Kidney (tissue), 14 donors: ENCODE data around the gene COL25A1. TPM values are rescaled to one million over a fixed set of nuclear protein-coding genes. Genes with fewer than 3 reads are reported as not detected.
"Not testable (repeated sequence)": the region's sequence is repeated elsewhere in the genome, so short reads cannot be mapped to it uniquely, and the experiment has no call there.

Experiments used
- DNase-seq, 5 donors: peaks; one replicate each; pipeline ENCODE4 v3.0.0-alpha.2; 2013 to 2020
- FAIRE-seq: peaks from 2 replicates; lab custom pipeline; 2012; peaks lifted over from hg19 to GRCh38; lab: Jason Lieb, UNC
- H3K27ac ChIP-seq, 2 donors: one replicate each; pipeline ENCODE4 v1.7.0; 2013; ENCODE audit warnings: low read depth in 2 of 2, low read length in 2 of 2, inconsistent platforms in 1 of 2
- H3K27me3 ChIP-seq: one replicate; pipeline ENCODE4 v1.7.1; 2013; ENCODE audit warnings: low read length, inconsistent platforms; ENCODE audit not compliant: control insufficient read depth, insufficient read depth
- H3K36me3 ChIP-seq, 3 donors: one replicate each; pipeline versions ENCODE4 v1.7.0 to v1.7.1; 2013; ENCODE audit warnings: low read length in 3 of 3, control low read depth in 1 of 3, inconsistent platforms in 1 of 3; ENCODE audit not compliant: insufficient read depth in 3 of 3, control insufficient read depth in 2 of 3
- H3K4me1 ChIP-seq, 3 donors: one replicate each; pipeline versions ENCODE4 v1.7.0 to v1.7.1; 2013; ENCODE audit warnings: low read length in 3 of 3, inconsistent platforms in 1 of 3, low read depth in 1 of 3; ENCODE audit not compliant: control insufficient read depth in 2 of 3, insufficient read depth in 2 of 3
- H3K4me3 ChIP-seq, 3 donors: one replicate each; pipeline versions ENCODE4 v1.7.0 to v1.8.1; 2013; ENCODE audit warnings: low read length in 3 of 3, control low read depth in 1 of 3, inconsistent platforms in 1 of 3
- H3K9ac ChIP-seq, 3 donors: one replicate each; pipeline versions ENCODE4 v1.7.0 to v1.7.1; 2013; ENCODE audit warnings: low read length in 3 of 3, control low read depth in 1 of 3, inconsistent platforms in 1 of 3
- H3K9me3 ChIP-seq, 3 donors: one replicate each; pipeline versions ENCODE4 v1.7.0 to v1.7.1; 2013; ENCODE audit warnings: low read length in 3 of 3, control low read depth in 1 of 3, inconsistent platforms in 1 of 3; ENCODE audit not compliant: control insufficient read depth in 2 of 3, insufficient read depth in 1 of 3
- CTCF ChIP-seq: IDR thresholded peaks from 3 replicates; pipeline ENCODE4 v1.5.1; 2012; ENCODE audit warnings: mild to moderate bottlenecking, moderate library complexity, borderline replicate concordance; ENCODE audit not compliant: insufficient read depth; ENCODE audit errors: extremely low read depth
- intact Hi-C: fragments of 100-400 bp; cut with DNase I; formaldehyde crosslinking; loops from one replicate; pipeline ENCODE4 v1.11.1; 2022
- polyA plus RNA-seq: library from polyadenylated mRNA; stranded (reverse); fragments of 350-450 nt; fragmentation: Illumina TruSeq; extraction: RNeasy Lipid Tissue Mini Kit (QIAGEN cat#74804); gene quantifications from one replicate; pipeline ENCODE4 v1.2.3, GENCODE V29; 2014; ENCODE audit warnings: low read depth, low replicate concordance; ENCODE audit not compliant: insufficient read depth
- total RNA-seq: library from RNA; stranded (reverse); fragmentation: NEBNext Ultra II Directional; extraction: Animal tissue kit (Norgen Biotek cat#: 25700); gene quantifications from one replicate; pipeline ENCODE4 v1.2.1, GENCODE V29; 2021
- donor health status: control.
- donor health status: control.
- donor health status: control.
- donor health status: control.
- donor health status: control.
- donor health status: DM: yes; HTN: yes; CAD: no.
- donor health status: Normal renal cell carcinoma (clear cell type).

COL25A1 gene
- total and polyA plus RNA-seq, 2 donors from 2014 or later: 0.52 to 2.3 TPM

GRCh38 chr4:108874806-108875205, 427.7 kb downstream of the COL25A1 start:
- no peak for DNase-seq
- intact Hi-C loops: no loop called here
- no peak for FAIRE-seq
- no peak overlapping the region for H3K4me3 ChIP-seq
- H3K9ac ChIP-seq: no peak overlapping the region
- H3K36me3 ChIP-seq: no peaks in the 10 kb centered on the region
- H3K27ac ChIP-seq: no peak overlapping the region
- H3K9me3 ChIP-seq: no peaks in the 10 kb centered on the region
- no peaks in the 10 kb centered on the region for H3K27me3 ChIP-seq
- no peak for TF ChIP-seq CTCF
- H3K4me1 ChIP-seq: no peaks in the 10 kb centered on the region

GRCh38 chr4:108869970-108870369, 432.5 kb downstream of the COL25A1 start:
- intact Hi-C loops, H3K4me3 ChIP-seq, DNase-seq, H3K27me3 ChIP-seq, H3K36me3 ChIP-seq, H3K4me1 ChIP-seq, FAIRE-seq, H3K9me3 ChIP-seq, H3K27ac ChIP-seq, H3K9ac ChIP-seq: not testable (repeated sequence)

GRCh38 chr4:108868606-108869227, 433.7 kb downstream of the COL25A1 start:
- no peaks in the 10 kb centered on the region for H3K36me3 ChIP-seq
- H3K4me3 ChIP-seq: no peak overlapping the region
- no peak overlapping the region for H3K9ac ChIP-seq
- no peaks in the 10 kb centered on the region for H3K4me1 ChIP-seq
- FAIRE-seq (no peak), DNase-seq (no peak)
- TF ChIP-seq CTCF: no peak
- intact Hi-C loops: no loop called here
- no peak overlapping the region for H3K27ac ChIP-seq
- H3K9me3 ChIP-seq: no peaks in the 10 kb centered on the region
- H3K27me3 ChIP-seq: no peaks in the 10 kb centered on the region

GRCh38 chr4:108867476-108867875, 435.0 kb downstream of the COL25A1 start:
- DNase-seq (no peak), FAIRE-seq (no peak)
- Histone ChIP-seq H3K36me3 (no peaks in the 10 kb centered on the region), H3K9ac (no peak overlapping the region), H3K9me3 (no peaks in the 10 kb centered on the region), H3K4me3 (no peak overlapping the region), H3K27me3 (no peaks in the 10 kb centered on the region), H3K4me1 (no peaks in the 10 kb centered on the region), H3K27ac (no peak overlapping the region)
- no peak for TF ChIP-seq CTCF
- intact Hi-C loops: no loop called here
